Spleen (tissue), 11 donors: ENCODE results near the gene LAMC1. TPM values are rescaled to one million over a fixed set of nuclear protein-coding genes. Genes with fewer than 3 reads are reported as not detected.

Experiments
- DNase-seq: peaks from one replicate; pipeline ENCODE4 v3.0.0-alpha.2; 2020
- H3K27ac ChIP-seq, 8 donors: fragments of 200-600 bp; sonication (generic) in 7 of 8; 1 replicate in 4 of 8; 2 replicates in 4 of 8; pipeline versions ENCODE4 v1.5.0 to v1.8.0; 2016 to 2021; ENCODE audit warnings: inconsistent platforms in 4 of 8, mild to moderate bottlenecking in 4 of 8, moderate library complexity in 1 of 8
- H3K27me3 ChIP-seq, 7 donors: fragments of 200-600 bp; sonication (generic) in 6 of 7; replicated peaks in 1 of 7; 1 replicate in 4 of 7; 2 replicates in 3 of 7; pipeline versions ENCODE4 v1.5.0 to v1.8.0; 2016 to 2021; ENCODE audit warnings: inconsistent platforms in 3 of 7, mild to moderate bottlenecking in 1 of 7
- H3K36me3 ChIP-seq, 6 donors: fragments of 200-600 bp; sonication (generic) in 5 of 6; 1 replicate in 4 of 6; 2 replicates in 2 of 6; pipeline versions ENCODE4 v1.5.0 to v1.8.0; 2016 to 2021; ENCODE audit warnings: inconsistent platforms in 2 of 6
- H3K4me1 ChIP-seq, 6 donors: fragments of 200-600 bp; sonication (generic) in 5 of 6; 1 replicate in 3 of 6; 2 replicates in 3 of 6; pipeline versions ENCODE4 v1.5.0 to v1.8.0; 2016 to 2021; ENCODE audit warnings: inconsistent platforms in 3 of 6
- H3K4me3 ChIP-seq, 8 donors: fragments of 200-600 bp; sonication (generic) in 7 of 8; 1 replicate in 4 of 8; 2 replicates in 4 of 8; pipeline versions ENCODE4 v1.5.0 to v1.8.0; 2016 to 2021; ENCODE audit warnings: inconsistent platforms in 4 of 8, mild to moderate bottlenecking in 4 of 8, moderate library complexity in 2 of 8
- H3K9me3 ChIP-seq, 8 donors: fragments of 200-600 bp; sonication (generic) in 7 of 8; 1 replicate in 4 of 8; 2 replicates in 4 of 8; pipeline versions ENCODE4 v1.5.0 to v1.8.0; 2016 to 2021; ENCODE audit warnings: inconsistent platforms in 4 of 8
- POLR2A ChIP-seq, 3 donors: fragments of 450-650 bp; IDR thresholded peaks; one replicate each; pipeline ENCODE4 v1.5.1; 2017; ENCODE audit warnings: antibody characterized with exemption in 3 of 3, mild to moderate bottlenecking in 1 of 3
- POLR2AphosphoS5 ChIP-seq, 3 donors: sonication (generic); formaldehyde crosslinking; IDR thresholded peaks; one replicate each; pipeline ENCODE4 v1.5.1; 2017; ENCODE audit warnings: antibody characterized with exemption in 3 of 3
- WGBS, 5 donors: extraction: QIAGEN DNeasy Blood & Tissue Kit in 3 of 5; methylation state at CpG; one replicate each; pipeline versions ENCODE4 v1.1.5 to v1.1.7; 2013 to 2018; 5-methylcytosine and 5-hydroxymethylcytosine counted together
- intact Hi-C: fragments of 100-400 bp; cut with DNase I; formaldehyde crosslinking; loops from one replicate; pipeline ENCODE4 v1.15.0; 2023; ENCODE audit warnings: low total_unique reads
- polyA plus RNA-seq, 3 donors: library from polyadenylated mRNA; stranded (reverse); fragments of 200-250 nt; gene quantifications; one replicate each; pipeline ENCODE4 v1.2.1, GENCODE V29; 2013
- total RNA-seq, 7 donors: library from RNA; depleted of rRNA in 3 of 7; stranded (reverse); fragments of >200 nt in 3 of 7; fragmentation: NEBNext Ultra II Directional in 4 of 7; extraction: Animal tissue kit (Norgen Biotek cat#: 25700) in 4 of 7; gene quantifications; one replicate each; pipeline versions ENCODE4 v1.1.0 to v1.2.1, GENCODE V29; 2016 to 2021
- TF ChIP-seq, protein P1 (sequence below), 11 experiments: fragments of 200-600 bp in 7 of 11; fragments of 450-650 bp in 4 of 11; sonication (generic) in 4 of 11; IDR thresholded peaks in 8 of 11; conservative IDR thresholded peaks in 3 of 11; 1 replicate in 7 of 11; 2 replicates in 4 of 11; pipeline versions ENCODE4 v1.4.0 to v1.8.0; 2016 to 2021; ENCODE audit warnings: antibody characterized with exemption in 11 of 11, inconsistent platforms in 4 of 11, mild to moderate bottlenecking in 1 of 11
- donor health status: healthy with polysubstance abuse.
- donor health status: DM: no; HTN: no; CAD: no; lungs with moderate emphysema.
- donor health status: DM: no; HTN: no; CAD: no.
- donor health status: Bipolar disorder and iron deficiency.
- donor health status: healthy.
- donor health status: DM: no; HTN: no; CAD: no.
- donor health status: DM: yes; HTN: yes; CAD: no.

LAMC1 gene
- total and polyA plus RNA-seq, 10 donors: 2.7 to 38.5 (median 30.5) TPM

DNA sequence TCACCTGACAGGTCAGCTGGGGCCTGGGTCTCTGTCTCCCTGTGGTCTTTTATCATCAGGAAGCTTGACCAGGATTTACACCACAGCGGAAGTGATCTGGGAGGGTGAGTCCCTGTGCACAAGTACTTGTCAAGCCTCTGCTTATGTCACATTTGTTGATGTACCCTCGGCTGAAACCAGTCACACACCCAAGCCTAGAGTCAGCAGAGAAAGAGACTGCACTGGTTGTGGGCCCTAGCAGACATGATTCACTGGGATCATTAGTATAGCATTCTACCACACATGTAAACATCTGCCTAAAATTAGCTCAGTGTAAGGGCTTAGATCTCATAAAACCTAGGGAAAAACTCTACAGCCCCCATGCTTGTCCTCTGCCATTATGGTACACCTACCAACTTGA is 83.5 kb downstream of the LAMC1 start:
- Histone ChIP-seq H3K36me3 (peaks cover 0 to 22% (median 5%) of the 10 kb centered on the region in 6 donors), H3K4me1 (peaks cover 0 to 9% (median 8%) of the 10 kb centered on the region in 6 donors), H3K4me3 (no peak overlapping the region), H3K27me3 (no peaks in the 10 kb centered on the region), H3K9me3 (no peaks in the 10 kb centered on the region), H3K27ac (no peak overlapping the region)
- DNase-seq: no peak
- TF ChIP-seq POLR2A (IDR thresholded peaks at IDR 0.05): no peak
- TF ChIP-seq, protein P1, sequence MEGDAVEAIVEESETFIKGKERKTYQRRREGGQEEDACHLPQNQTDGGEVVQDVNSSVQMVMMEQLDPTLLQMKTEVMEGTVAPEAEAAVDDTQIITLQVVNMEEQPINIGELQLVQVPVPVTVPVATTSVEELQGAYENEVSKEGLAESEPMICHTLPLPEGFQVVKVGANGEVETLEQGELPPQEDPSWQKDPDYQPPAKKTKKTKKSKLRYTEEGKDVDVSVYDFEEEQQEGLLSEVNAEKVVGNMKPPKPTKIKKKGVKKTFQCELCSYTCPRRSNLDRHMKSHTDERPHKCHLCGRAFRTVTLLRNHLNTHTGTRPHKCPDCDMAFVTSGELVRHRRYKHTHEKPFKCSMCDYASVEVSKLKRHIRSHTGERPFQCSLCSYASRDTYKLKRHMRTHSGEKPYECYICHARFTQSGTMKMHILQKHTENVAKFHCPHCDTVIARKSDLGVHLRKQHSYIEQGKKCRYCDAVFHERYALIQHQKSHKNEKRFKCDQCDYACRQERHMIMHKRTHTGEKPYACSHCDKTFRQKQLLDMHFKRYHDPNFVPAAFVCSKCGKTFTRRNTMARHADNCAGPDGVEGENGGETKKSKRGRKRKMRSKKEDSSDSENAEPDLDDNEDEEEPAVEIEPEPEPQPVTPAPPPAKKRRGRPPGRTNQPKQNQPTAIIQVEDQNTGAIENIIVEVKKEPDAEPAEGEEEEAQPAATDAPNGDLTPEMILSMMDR (IDR thresholded peaks at IDR 0.05 in 8 of 11, conservative IDR thresholded peaks at IDR 0.05 in 3 of 11): no peak
- no peak for TF ChIP-seq POLR2AphosphoS5 (IDR thresholded peaks at IDR 0.05)
- 77 to 94% (median 87%) methylated on average over 2 of the region's 2 CpGs for WGBS, 5 donors
- intact Hi-C loops: no loop called here

DNA sequence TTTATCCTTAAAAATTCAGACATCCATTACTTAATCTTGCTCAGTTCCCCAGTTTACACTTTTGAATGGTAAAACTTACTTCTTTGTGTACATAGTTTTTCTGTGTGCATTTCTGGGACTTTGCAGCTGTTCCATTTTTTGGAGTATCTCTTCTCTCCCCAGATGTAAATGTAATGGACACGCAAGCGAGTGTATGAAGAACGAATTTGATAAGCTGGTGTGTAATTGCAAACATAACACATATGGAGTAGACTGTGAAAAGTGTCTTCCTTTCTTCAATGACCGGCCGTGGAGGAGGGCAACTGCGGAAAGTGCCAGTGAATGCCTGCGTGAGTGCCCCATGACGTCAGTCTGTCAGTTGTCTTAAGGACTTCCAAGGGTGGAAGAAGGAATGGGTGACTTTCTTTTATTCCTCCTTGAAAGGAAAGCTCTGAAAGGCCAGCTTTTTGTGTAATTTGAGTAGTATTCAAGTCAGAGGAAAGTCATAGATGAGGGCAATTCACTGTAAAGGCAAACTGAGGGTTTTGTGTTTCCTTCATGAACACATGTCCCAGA is 87.2 kb downstream of the LAMC1 start:
- Histone ChIP-seq H3K36me3 (peaks cover 0 to 26% (median 4%) of the 10 kb centered on the region in 6 donors), H3K9me3 (no peaks in the 10 kb centered on the region), H3K27me3 (no peaks in the 10 kb centered on the region), H3K4me3 (no peak overlapping the region), H3K27ac (no peak overlapping the region), H3K4me1 (no peaks in the 10 kb centered on the region)
- TF ChIP-seq POLR2A (IDR thresholded peaks at IDR 0.05) (no peak), POLR2AphosphoS5 (IDR thresholded peaks at IDR 0.05) (no peak)
- TF ChIP-seq, protein P1 (IDR thresholded peaks at IDR 0.05 in 8 of 11, conservative IDR thresholded peaks at IDR 0.05 in 3 of 11): no peak
- WGBS, 5 donors: 91 to 94% (median 93%) methylated on average over 8 of the region's 8 CpGs
- DNase-seq: no peak
- intact Hi-C loops: no loop called here

DNA sequence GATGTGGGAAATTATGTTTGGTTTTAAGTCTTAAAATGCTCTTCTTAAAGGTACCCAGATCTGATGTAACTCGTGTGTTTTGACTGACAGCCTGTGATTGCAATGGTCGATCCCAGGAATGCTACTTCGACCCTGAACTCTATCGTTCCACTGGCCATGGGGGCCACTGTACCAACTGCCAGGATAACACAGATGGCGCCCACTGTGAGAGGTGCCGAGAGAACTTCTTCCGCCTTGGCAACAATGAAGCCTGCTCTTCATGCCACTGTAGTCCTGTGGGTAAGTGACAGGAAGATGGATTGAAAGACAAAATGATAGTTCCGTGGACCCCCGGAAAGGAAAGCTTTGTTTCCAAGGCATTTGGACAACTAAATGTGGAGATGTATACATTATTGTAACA is 91.2 kb downstream of the LAMC1 start:
- Histone ChIP-seq H3K4me3 (no peak overlapping the region), H3K27me3 (no peaks in the 10 kb centered on the region), H3K9me3 (no peaks in the 10 kb centered on the region), H3K4me1 (no peaks in the 10 kb centered on the region), H3K36me3 (peaks cover 0 to 66% (median 24%) of the 10 kb centered on the region in 6 donors), H3K27ac (no peak overlapping the region)
- TF ChIP-seq POLR2AphosphoS5 (IDR thresholded peaks at IDR 0.05) (no peak), POLR2A (IDR thresholded peaks at IDR 0.05) (no peak)
- TF ChIP-seq, protein P1 (IDR thresholded peaks at IDR 0.05 in 8 of 11, conservative IDR thresholded peaks at IDR 0.05 in 3 of 11): no peak
- intact Hi-C loops: no loop called here
- DNase-seq: no peak
- 93 to 95% (median 94%) methylated on average over 9 of the region's 9 CpGs for WGBS, 5 donors

DNA sequence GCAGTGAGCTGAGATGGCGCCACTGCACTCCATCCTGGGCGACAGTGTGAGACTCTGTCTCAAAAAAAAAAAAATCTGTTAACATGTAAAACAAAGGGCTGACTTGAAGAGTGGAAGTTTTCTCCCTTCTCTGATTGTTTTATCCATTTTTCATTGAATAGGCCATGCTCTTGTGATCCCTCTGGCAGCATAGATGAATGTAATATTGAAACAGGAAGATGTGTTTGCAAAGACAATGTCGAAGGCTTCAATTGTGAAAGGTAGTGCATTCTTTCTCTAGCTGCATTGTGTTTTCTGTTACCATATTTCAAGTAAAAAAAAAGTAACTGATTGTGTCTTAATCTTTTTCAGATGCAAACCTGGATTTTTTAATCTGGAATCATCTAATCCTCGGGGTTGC is 93.2 kb downstream of the LAMC1 start:
- WGBS, 5 donors: 45 to 78% (median 65%) methylated on average over 4 of the region's 4 CpGs
- no peaks in the 10 kb centered on the region for H3K4me1 ChIP-seq
- no peak overlapping the region for H3K4me3 ChIP-seq
- H3K36me3 ChIP-seq: peaks cover 0 to 66% (median 24%) of the 10 kb centered on the region in 6 donors
- intact Hi-C loops: no loop called here
- H3K27me3 ChIP-seq: no peaks in the 10 kb centered on the region
- DNase-seq: no peak
- no peaks in the 10 kb centered on the region for H3K9me3 ChIP-seq
- H3K27ac ChIP-seq: no peak overlapping the region
- TF ChIP-seq, protein P1 (IDR thresholded peaks at IDR 0.05 in 8 of 11, conservative IDR thresholded peaks at IDR 0.05 in 3 of 11): no peak
- no peak for TF ChIP-seq POLR2AphosphoS5 (IDR thresholded peaks at IDR 0.05)
- TF ChIP-seq POLR2A (IDR thresholded peaks at IDR 0.05): no peak
